NCI-H1436 (cell line): ENCODE measurements around the gene CPNE2.
"Not testable (repeated sequence)": the region's sequence is repeated elsewhere in the genome, so short reads cannot be mapped to it uniquely, and the experiment has no call there.

ENCODE experiments used
- DNase-seq: peaks from one replicate; lab custom pipeline; 2025; lab: John Stamatoyannopoulos, UW

The CPNE2 gene

GRCh38 chr16:57069635-57070370, 22.6 kb upstream of the CPNE2 start:
- DNase-seq: no peak

DNA sequence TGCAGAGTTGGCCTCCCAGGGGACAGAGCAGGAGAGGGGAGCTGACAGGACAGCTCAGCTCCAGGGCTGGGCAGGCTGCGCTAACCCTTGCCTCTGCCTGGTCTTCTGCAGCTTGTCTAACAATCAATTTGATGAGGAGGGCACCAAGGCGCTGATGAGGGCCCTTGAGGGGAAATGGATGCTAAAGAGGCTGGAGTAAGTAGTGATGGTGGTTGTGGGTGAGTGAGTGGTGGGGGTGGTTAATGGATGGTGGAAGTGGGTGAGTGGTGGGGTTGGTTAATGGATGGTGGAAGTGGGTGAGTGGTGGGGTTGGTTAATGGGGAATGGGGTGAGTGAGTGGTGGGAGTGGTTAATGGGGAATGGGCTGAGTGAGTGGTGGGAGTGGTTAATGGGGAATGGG, 22.0 kb upstream of the CPNE2 start:
- DNase-seq: no peak

DNA sequence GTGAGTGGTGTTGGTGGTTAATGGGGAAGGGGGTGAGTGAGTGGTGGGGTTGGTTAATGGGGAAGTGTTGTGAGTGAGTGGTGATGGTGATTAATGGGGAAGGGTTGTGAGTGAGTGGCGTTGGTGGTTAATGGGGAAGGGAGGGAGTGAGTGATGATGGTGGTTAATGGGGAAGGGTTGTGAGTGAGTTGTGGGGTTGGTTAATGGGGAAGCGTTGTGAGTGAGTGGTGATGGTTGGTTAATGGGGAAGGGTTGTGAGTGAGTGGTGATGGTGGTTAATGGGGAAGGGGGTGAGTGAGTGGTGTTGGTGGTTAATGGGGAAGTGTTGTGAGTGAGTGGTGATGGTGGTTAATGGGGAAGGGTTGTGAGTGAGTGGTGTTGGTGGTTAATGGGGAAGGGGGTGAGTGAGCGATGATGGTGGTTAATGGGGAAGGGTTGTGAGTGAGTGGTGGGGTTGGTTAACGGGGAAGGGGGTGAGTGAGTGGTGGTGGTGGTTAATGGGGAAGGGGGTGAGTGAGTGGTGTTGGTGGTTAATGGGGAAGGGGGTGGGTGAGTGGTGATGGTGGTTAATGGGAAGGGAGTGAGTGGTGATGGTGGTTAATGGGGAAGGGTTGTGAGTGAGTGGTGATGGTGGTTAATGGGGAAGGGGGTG, 21.2 kb upstream of the CPNE2 start:
- not testable (repeated sequence) for DNase-seq

GRCh38 chr16:57071831-57072582, 20.4 kb upstream of the CPNE2 start:
- no peak for DNase-seq

- DNase-seq: no peak
Measured at GRCh38 chr16:57072616-57073275, 19.6 kb upstream of the CPNE2 start.

GRCh38 chr16:57077714-57078113, 14.7 kb upstream of the CPNE2 start:
- no peak for DNase-seq

GRCh38 chr16:57081744-57082143, 10.6 kb upstream of the CPNE2 start:
- no peak for DNase-seq

DNA sequence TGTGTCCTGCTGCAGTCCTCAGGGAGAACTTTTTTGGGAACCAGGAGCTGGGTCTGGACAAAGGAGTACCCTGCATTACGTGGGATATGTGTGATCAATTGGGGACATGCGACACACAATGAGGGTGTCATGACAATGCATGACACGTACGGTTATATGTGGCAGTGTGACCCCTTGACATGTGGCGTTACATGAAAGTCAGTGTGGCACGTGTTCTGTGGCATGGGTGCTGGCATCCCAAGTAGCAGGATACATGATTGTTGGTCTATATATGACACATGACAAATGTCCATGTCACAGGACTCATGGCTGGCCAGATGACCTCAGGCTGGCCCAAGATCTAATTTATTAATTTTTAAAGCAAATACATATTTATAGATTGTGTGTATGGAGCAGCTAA, 9.7 kb upstream of the CPNE2 start:
- no peak for DNase-seq

DNA sequence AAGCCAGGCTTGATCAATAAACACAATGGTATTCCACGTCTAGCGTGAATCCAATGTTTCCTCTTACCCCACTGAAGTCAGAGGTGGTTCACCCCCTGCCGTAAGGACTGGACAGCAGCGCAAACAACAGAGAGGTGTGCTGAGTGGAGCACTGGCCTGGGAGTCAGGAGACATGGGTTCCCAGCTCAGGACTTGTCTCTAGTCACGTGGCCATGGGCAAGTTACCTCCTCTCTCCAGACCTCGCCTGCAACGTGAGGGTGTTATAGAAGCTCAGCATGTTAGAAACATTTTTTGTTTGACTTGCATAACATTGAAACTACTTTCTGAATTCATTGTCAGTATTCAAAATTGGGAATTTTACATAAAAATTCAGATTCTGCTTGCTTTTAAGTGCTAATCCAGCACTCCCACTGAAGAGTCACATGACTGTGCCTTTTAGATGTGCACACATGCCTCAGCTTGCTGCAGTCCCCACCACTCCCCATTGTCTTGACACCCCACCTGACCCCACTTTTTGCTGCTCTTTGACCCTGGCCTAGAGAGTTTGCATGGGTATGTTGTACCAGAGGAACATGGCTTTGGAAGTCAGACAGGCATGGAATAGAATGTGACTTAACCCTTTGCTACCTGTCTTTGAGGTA, 8.8 kb upstream of the CPNE2 start:
- no peak for DNase-seq

GRCh38 chr16:57084257-57084770, 8.1 kb upstream of the CPNE2 start:
- peak; percentile 73 for DNase-seq

- no peak for DNase-seq
Measured at GRCh38 chr16:57084996-57085395, 7.4 kb upstream of the CPNE2 start.

- no peak for DNase-seq
Measured at GRCh38 chr16:57087003-57087402, 5.4 kb upstream of the CPNE2 start.

DNA sequence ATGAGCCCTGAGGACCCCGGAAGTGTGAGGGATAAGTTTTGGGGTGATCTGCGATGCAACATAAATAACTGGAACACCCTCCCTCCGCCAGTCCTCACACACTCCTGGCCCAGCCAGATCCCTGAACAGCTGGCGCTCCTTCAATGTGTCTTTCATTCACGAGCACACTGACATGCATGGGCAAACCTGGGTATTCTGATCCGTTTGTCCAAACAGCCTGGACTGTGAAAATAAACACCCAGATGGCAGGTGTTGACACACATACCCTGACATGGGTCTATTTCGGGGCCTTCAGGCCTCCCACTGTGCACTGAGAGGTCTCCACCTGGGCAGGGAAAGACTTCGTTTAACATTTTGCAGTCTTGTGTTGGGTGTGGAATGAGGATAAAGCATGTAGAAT, 3.0 kb upstream of the CPNE2 start:
- no peak for DNase-seq

- peak; percentile 29 for DNase-seq
Measured at GRCh38 chr16:57091200-57091974, 996 bp upstream of the CPNE2 start.

DNA sequence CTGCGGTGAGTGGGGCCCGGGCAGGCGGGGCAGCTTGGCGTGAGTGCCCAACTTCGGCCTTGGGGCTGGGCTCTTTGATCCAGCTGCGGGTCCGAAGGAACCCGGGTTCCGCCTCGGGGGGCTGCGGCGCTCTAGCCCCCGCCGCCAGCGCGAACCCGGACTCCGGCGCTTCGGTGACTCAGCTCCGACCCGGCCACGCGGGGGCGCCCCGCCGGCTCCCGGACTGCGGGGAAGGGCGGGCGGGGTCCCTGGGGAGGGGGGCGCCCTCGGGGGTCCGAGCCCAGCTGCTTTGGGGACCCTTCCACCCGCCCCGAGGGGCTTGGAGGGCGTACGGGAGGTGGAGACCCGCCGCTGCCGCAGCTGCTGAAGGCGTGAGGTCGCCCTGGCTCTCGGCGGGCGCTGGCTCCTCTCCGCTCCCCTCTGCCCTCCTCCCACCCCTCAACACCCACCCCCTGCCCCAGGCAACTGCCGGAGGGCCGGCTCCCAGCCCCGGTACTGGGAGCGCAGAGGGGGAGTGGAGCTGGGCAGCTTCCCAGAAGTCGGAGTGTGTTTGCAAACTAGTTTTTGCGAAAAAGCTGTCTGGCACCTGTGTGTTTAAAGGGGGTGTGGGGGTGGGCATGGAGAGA, 516 bp downstream of the CPNE2 start:
- DNase-seq: peak; percentile 54

DNA sequence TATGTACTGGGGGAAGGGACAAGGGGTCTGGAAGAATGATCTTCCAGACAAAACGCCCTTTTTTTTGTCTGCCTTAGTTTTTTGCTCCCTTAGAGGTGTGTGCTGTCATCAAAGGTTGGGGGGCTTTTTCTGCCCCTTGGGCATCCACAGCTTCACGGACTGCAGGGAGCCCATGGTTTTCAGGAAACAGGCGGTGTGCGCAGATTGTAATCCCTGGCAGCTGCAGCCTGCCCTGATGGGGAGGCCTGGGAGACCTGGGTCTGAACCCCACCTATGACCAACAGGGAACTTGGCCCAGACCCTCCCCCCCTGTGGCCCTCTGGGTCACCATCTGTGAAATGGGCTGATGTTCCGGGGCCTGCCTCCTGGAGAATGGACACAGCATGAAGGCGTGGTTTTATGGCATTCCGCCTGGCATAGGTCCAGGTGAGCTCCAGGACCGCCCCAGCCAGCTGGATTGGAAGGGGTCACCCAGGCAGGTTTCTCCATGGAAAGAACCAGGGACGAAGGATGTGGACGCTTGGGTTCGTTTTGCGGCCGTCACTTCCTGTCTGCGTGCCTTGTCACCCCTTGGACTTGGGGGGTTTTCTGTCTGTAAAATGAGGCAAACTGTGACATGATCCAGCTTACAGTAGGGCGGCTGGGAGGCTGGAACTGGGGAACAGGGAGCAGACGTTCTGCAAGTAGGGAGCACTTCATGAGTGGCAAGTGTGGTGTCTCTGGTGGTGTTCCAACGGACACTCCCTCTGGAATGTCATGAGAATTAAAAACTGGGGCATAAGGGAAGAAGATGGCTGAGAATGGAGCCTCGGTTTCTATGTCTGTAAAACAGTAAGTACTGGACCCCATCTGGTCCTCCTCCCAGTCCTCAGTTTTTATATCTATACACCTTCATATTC, 1.5 kb downstream of the CPNE2 start:
- no peak for DNase-seq

- no peak for DNase-seq
Measured at GRCh38 chr16:57094911-57095310, 2.5 kb downstream of the CPNE2 start.

DNA sequence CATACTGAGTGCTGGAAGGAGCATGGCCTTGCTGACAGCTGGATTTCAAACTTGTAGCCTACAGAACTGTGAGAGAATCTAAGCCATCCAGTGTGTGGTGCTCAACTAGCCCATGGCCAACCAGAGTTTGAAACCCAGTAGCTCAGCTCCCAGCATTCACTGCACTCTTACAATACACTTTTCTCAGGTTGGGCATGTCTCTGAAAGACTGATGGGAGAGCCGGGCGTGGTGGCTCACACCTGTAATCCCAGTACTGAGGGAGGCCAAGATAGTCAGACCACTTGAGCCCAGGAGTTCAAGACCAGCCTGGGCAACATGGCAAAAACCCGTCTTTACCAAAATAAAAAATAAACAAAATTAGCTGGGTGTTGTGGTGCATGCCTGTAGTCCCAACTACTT, 3.8 kb downstream of the CPNE2 start:
- no peak for DNase-seq

- no peak for DNase-seq
Measured at GRCh38 chr16:57096793-57097192, 4.4 kb downstream of the CPNE2 start.
